GM19240 (cell line): ENCODE data around the gene ZNF800.

ENCODE experiments used
- DNase-seq: peaks from one replicate; pipeline ENCODE4 v3.0.0; 2011; ENCODE audit warnings: low spot score; ENCODE audit not compliant: insufficient read length

ZNF800 gene

DNA sequence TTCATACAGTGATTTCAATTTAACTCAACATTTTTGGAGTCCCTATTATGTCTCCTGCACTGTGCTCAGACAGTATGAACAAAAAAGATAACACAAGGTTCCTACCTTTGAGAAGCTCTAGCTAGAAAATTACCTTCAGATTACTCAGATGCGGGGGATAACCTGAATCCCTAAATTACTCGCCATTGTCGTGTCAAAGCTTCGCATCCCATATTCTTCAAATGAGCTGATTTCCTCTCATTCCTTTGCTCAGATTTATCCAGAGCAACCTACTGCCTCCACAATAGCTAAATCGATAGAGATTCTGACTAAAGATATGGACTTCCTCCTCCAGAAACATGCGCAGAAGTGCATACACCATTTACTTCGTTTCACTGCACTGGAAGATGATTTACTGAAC is 42.6 kb downstream of the ZNF800 start:
- DNase-seq, result no peak

DNA sequence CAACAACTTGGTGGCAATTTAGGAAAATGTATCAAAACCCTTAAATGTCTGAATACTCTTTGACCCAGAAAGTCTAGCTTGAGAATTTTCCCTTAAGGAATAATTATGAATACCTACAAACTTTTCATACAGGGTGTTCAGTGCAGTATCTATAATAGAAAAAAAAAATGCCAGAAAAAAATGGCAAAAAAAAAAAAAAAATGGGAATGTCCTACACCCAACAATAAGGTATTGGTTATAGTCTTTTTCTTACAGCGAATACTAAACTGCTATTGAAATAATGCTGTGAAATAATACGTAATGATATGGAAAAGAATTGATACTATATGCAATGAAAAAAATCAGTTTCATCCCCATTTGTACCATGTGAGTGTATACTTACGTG is 44.3 kb downstream of the ZNF800 start:
- no peak for DNase-seq

DNA sequence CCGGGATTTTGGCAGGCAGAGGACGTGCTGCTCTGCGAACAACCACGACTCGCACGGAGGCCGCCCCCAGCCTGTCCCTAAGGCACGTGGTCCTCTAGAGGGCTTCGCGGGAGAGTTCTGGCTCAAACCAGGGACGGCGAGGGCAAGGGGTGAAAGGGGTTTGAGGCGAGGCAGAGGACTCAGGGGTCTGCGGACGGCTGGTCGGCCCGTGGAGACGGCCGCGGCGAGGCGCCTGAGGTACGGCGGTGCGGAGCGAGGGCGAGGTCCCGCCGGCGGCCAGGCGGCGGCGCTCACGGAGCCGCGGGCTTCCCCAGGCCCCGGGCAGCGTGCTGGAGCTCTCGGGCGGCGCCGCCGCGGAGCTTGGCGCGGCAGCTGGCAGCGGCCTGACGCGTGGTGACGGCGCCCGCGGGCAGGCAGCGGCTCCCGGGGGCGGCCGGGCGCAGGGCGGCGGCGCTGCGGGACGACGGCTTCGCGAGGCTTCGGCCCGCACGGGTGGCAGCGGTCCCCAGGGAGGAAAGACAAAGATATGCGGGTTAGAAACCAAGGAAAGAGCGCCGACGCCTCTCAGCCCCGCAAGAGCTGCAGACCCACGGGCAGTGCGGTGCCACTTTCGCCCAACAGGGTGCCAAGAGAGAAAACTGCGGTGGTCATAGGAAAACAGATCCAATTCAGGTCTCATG is 44.8 kb downstream of the ZNF800 start:
- DNase-seq, result peak; percentile 45

DNA sequence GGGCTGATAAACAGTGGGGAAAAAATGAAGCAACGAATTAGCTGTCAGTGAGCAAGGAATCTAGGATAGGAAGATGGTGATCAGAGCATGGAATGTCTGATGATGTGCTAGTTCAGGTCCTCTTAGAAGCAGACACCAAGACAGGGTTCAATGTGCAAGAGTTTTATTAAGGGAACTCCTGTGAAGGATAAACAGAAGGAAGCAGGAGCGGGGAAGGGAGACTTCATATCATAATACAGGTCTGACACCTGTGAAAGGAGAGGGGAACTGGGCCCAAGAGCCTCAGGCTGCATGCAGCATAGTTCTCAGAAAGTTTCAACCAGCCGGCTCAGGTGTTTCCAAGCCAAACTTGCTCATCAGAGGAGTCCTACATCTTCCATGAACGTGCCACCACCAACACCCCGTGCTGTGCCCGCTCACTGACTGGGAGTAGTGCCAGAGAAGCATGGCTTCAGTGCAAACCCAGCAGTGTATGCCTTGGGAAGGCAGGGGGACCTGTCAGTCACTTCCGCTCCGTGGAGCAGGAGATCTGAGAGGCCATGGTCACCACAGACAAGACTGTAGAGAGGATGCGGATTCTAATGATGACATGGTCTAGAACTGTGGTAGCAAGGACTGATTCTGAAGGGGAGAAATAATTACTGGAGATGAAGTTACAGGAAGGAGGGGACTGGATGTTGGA is 45.8 kb downstream of the ZNF800 start:
- no peak for DNase-seq

DNA sequence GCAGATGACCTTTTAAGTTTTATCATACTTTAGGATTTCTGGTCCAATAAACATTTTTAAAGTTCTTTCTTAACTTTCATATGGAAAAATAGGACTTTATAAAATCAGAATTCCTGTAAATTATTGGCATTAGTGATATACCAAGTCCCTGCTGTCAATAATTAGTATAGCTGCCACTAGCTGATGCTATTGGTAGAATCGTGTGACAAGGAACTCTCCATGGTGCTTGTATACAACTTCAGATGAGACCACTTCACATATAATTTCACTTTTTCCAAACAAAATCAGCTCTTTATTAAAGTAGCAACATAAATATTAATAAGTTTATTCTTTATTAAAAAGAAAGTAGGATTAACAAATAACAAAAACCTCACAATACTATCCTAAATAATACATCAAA is 49.9 kb downstream of the ZNF800 start:
- no peak for DNase-seq

DNA sequence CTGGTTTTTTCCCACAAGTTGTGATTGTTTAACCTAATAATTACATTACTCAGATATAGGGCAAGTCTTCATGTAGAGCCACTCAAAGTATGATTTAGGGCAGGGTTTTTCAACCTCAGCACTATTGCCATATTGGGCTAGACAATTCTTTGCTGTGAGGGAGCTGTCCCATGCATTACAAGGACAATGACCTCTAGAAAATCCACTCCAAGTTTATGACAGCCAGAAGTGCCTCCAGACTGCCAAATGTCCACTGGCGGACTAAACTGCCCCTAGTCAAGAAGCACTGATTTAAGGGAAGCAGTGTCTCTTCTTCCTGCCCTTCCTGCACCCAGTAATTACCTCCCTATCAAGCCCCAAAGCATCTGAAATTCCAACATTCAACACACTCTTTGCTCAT is 54.4 kb downstream of the ZNF800 start:
- no peak for DNase-seq

DNA sequence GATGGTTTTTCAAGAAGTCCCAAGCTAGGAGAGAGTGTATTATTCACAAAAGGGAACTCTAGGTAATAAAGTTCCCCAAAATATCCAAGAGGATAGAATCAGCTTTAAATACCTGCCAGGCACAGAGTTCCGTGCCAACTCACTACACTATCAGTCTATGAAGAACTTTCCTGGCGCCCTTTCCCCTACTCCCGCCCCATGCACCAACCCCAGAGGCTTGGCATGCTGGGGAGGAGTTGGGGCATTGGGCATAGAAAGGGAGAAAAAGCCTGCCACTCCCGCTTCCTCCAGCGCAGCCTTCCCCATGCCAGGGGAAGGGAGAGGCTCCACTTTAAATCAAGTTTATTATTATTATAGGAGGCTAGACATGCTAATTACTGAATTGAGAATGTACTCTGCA is 54.9 kb downstream of the ZNF800 start:
- DNase-seq, result no peak

DNA sequence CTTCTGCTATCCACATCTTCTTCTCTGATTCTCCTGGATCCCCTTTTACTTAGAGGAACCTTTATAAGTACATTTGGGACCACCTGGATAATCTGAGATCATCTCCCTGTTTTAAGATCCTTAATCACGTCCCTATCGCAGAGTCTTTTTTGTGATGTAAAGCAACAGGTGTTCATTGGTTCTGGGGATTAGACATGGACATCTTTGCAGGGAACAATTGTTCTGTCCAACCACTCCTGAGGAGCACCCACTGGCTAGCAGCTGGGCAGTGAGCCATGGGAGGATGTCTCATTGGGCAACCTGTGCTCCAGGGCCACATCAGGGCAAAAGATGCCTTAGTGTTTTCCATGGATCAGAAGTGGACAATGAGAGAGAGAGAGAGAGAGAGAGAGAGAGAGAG is 56.0 kb downstream of the ZNF800 start:
- no peak for DNase-seq

DNA sequence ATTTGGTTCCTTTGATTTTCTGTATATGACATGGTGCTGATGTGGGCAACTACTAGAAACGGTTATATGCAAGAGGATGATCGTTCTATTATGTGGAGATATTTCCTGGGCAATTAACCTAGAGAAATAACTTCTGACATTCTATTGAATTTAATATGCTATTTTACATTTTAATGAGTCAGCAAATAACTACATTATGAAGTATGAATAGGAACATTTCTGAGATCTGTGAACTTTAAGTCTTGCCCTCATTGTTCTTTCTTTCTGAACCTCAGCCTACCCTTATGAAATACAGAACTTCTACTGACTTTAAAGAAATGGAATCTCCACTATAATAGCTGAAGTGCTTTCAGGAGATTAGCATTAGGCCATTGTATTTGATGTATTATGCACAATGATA is 59.6 kb downstream of the ZNF800 start:
- DNase-seq, result no peak

DNA sequence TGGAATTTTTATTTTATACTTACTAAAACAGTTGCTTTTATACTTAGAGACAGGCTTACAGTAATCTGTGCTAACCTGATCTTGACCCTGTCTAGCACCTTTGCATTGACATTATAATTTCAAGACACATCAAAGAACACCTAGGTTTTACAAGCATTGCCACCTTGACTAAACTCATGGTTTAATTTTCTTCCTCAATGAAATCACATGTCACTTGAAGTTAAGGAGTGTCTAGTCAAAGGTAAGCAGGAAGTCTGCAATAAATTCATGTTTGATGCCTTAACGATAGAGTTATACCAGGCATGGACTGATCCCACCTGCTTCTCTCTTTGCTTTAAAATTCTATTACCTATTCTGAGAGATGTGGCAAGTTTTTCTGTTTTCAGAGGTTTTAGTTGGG is 62.4 kb downstream of the ZNF800 start:
- no peak for DNase-seq

DNA sequence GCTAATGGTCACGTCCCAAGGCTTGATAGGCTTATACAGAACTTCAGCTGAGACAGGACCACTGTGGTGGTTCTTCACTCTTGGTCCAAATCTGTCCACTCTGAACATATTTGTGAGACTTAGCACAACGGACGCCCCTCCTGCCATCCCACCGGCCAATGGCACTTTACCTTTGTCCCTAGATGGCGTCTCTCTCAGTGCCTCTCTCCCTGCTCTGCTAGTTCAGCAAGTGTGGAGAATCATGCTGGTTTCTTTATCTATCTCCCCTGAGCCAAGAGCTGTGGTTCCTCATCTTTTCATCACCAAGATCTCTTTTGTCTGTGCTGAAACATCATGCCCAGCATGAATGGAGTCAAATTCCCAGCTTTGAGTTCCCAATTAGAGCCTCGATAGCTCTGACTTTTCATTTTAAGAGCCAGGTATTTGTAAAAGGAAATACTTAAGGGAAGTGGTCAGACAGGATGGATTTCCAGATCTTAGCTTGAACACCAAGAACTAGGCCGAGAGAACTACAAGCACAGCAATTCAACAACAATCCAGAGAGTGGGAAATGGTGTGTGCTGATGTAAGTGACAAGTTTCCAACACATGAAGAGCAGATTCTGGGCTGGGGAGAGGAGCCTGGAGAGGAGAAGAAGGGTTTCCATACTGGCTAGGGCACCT is 69.5 kb downstream of the ZNF800 start:
- DNase-seq, result no peak

DNA sequence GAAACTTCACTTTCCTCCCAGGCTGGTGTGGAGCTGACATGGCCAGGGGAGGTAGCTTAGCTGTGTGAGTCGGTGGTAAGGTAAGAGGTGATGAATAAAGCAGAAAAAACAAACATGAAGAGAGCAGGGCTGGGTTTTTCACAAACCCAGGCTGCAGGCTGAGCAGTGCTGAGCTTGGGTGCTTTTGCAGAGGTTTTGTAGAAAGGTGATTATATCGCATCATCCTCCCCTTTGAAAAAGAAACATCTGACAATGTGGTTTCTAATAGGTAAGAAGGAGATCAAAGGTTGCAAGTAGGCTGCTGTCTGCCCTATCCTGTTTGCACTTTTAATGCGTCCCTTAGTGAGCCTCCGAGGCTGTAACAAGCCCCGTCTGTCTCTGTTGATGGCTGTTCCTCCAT is 70.2 kb downstream of the ZNF800 start:
- no peak for DNase-seq

DNA sequence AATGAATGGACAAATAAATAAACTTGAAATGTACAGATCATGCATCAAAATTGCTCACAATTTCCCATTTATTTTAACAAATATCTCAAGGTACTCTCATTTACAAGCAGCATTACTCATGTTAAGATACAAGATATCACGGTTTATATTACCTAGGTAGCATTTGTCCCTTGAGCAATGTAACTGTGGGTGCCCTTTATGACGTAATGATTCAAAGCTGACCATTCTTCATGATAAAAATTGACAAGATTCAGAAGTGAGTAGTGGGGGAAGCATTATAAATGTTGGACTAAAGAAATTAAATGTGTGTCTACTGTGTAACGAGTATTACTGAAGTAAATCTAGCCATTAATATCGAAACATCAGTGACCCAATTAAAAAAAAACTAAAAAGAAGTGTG is 71.5 kb downstream of the ZNF800 start:
- DNase-seq, result no peak
